Hematopoietic multipotent progenitor cell treated with erythropoietin and hydrocortisone succinate and interleukin-3 and kit ligand, for 15 days (in vitro differentiated cells): Measurements from ENCODE around the gene PLAAT2.
A peak's percentile ranks its signal among the peaks of the same experiment; 100 is the strongest.
"Not testable (repeated sequence)": the region's sequence is repeated elsewhere in the genome, so short reads cannot be mapped to it uniquely, and the experiment has no call there.

Source experiments
- DNase-seq: peaks from one replicate; pipeline ENCODE4 v3.0.0-alpha.2; 2015; ENCODE audit warnings: low spot score

Gene PLAAT2

GRCh38 chr11:63578882-63579281 is 15.7 kb upstream of the PLAAT2 start:
- not testable (repeated sequence) for DNase-seq

GRCh38 chr11:63574856-63575602 is 11.8 kb upstream of the PLAAT2 start:
- DNase-seq = no peak

GRCh38 chr11:63573881-63574855 is 11.0 kb upstream of the PLAAT2 start:
- peak; percentile 76 for DNase-seq

GRCh38 chr11:63572026-63572688 is 9.0 kb upstream of the PLAAT2 start:
- DNase-seq = no peak

GRCh38 chr11:63569570-63569969 is 6.4 kb upstream of the PLAAT2 start:
- no peak for DNase-seq

GRCh38 chr11:63567044-63567840 is 4.1 kb upstream of the PLAAT2 start:
- DNase-seq = peak; percentile 87

GRCh38 chr11:63564784-63565350 is 1.7 kb upstream of the PLAAT2 start:
- DNase-seq = no peak

- no peak for DNase-seq
Measured at GRCh38 chr11:63564056-63564774, 1.0 kb upstream of the PLAAT2 start.

- DNase-seq = peak; percentile 41
Measured at GRCh38 chr11:63560506-63561180, 2.5 kb downstream of the PLAAT2 start.

GRCh38 chr11:63558459-63559157 is 4.6 kb downstream of the PLAAT2 start:
- DNase-seq = no peak

GRCh38 chr11:63557570-63557969 is 5.6 kb downstream of the PLAAT2 start:
- no peak for DNase-seq

GRCh38 chr11:63556404-63557013 is 6.7 kb downstream of the PLAAT2 start:
- no peak for DNase-seq

- DNase-seq = no peak
Measured at GRCh38 chr11:63554877-63555223, 8.3 kb downstream of the PLAAT2 start.

- no peak for DNase-seq
Measured at GRCh38 chr11:63553759-63554158, 9.4 kb downstream of the PLAAT2 start.

- DNase-seq = no peak
Measured at GRCh38 chr11:63552921-63553320, 10.3 kb downstream of the PLAAT2 start.

- DNase-seq = no peak
Measured at GRCh38 chr11:63551889-63552266, 11.3 kb downstream of the PLAAT2 start.

GRCh38 chr11:63551091-63551888 is 11.9 kb downstream of the PLAAT2 start:
- no peak for DNase-seq

- DNase-seq = not testable (repeated sequence)
Measured at GRCh38 chr11:63550156-63550700, 13.0 kb downstream of the PLAAT2 start.
